ENCODE results near the gene ABLIM1.
A peak's percentile ranks its signal among the peaks of the same experiment; 100 is the strongest.

The ABLIM1 gene

DNA sequence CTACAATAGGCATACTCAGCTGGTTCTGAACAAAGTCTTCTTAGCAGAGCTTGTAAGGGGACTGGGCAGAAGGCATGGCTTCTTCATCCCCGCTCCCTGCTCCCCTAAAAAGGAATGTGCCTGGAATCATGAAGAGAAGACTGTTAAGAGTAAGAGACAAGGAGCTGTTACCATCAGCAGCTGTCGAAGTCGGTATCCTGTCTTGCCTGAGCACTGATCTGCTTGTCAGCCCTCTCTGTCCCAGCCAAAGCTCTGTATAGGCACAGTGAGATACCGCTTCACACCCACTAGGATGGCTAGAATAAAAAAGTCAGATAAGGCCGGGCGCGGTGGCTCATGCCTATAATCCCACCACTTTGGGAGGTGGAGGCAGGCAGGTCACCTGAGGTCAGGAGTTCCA is 2.4 kb downstream of the ABLIM1 start:
- Histone ChIP-seq H3K4me3 (ENCODE audit: severe bottlenecking) (no peak overlapping the region), H3K36me3 (ENCODE audit: low read depth) (no peaks in the 10 kb centered on the region), H3K27me3 (ENCODE audit: insufficient read depth, poor library complexity, severe bottlenecking) (no peaks in the 10 kb centered on the region), H3K4me1 (ENCODE audit: insufficient read depth, poor library complexity, severe bottlenecking) (no peaks in the 10 kb centered on the region), H3K9me3 (ENCODE audit: severe bottlenecking) (no peaks in the 10 kb centered on the region), H3K27ac (ENCODE audit: poor library complexity, severe bottlenecking) (no peak overlapping the region)
- no peak for DNase-seq (ENCODE audit: low spot score)
- ATAC-seq (ENCODE audit: low read depth) = no peak
- TF ChIP-seq, protein P1, sequence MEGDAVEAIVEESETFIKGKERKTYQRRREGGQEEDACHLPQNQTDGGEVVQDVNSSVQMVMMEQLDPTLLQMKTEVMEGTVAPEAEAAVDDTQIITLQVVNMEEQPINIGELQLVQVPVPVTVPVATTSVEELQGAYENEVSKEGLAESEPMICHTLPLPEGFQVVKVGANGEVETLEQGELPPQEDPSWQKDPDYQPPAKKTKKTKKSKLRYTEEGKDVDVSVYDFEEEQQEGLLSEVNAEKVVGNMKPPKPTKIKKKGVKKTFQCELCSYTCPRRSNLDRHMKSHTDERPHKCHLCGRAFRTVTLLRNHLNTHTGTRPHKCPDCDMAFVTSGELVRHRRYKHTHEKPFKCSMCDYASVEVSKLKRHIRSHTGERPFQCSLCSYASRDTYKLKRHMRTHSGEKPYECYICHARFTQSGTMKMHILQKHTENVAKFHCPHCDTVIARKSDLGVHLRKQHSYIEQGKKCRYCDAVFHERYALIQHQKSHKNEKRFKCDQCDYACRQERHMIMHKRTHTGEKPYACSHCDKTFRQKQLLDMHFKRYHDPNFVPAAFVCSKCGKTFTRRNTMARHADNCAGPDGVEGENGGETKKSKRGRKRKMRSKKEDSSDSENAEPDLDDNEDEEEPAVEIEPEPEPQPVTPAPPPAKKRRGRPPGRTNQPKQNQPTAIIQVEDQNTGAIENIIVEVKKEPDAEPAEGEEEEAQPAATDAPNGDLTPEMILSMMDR (IDR thresholded peaks at IDR 0.05; ENCODE audit: poor library complexity, severe bottlenecking) = no peak

DNA sequence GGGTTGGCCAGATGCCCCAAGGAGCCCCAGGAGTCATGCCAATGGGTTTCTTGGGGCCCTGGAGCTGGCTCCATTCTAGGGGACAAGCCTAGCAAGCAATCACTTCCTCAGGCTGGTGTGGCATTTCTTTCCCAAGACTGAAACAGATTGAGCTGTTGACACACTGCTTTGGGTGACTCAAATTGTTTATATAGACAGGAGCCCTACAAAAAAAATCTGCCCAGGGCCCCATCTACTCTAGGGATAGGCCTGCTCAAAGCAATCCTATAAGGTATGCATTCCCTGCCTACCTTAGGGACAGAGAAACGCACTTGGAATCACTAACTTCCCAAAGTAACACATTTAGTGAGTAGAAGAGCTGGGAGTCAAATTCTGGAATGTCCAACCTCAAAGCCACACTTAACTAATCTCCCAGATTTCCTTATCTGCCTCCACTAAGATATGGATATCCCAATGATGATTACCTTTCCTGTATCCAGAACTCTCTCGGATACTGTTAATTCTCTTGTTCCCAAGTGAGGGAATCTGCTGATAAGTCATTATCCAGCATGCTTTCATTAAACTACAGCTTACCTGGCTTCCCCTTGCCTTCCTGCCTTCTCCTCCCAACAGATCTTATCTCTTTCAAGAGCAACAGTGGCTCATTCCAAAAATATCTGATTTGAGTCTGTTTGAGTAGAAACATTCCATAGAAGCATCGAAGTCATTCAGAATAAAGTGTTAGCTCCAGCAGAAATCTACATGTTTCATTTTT is 3.1 kb downstream of the ABLIM1 start:
- Histone ChIP-seq H3K9me3 (ENCODE audit: severe bottlenecking) (no peaks in the 10 kb centered on the region), H3K4me1 (ENCODE audit: insufficient read depth, poor library complexity, severe bottlenecking) (no peaks in the 10 kb centered on the region), H3K4me3 (ENCODE audit: severe bottlenecking) (no peak overlapping the region), H3K27ac (ENCODE audit: poor library complexity, severe bottlenecking) (no peak overlapping the region), H3K36me3 (ENCODE audit: low read depth) (no peaks in the 10 kb centered on the region), H3K27me3 (ENCODE audit: insufficient read depth, poor library complexity, severe bottlenecking) (no peaks in the 10 kb centered on the region)
- 0 out of 3 replicates have a peak, but pooled peaks have one; percentile 31 for ATAC-seq (ENCODE audit: low read depth)
- DNase-seq (ENCODE audit: low spot score) = no peak
- TF ChIP-seq, protein P1 (IDR thresholded peaks at IDR 0.05; ENCODE audit: poor library complexity, severe bottlenecking) = no peak

- no peaks in the 10 kb centered on the region for H3K9me3 ChIP-seq (ENCODE audit: severe bottlenecking)
- no peaks in the 10 kb centered on the region for H3K36me3 ChIP-seq (ENCODE audit: low read depth)
- ATAC-seq (ENCODE audit: low read depth) = no peak
- DNase-seq (ENCODE audit: low spot score) = no peak
- no peaks in the 10 kb centered on the region for H3K27me3 ChIP-seq (ENCODE audit: insufficient read depth, poor library complexity, severe bottlenecking)
- TF ChIP-seq, protein P1 (IDR thresholded peaks at IDR 0.05; ENCODE audit: poor library complexity, severe bottlenecking) = no peak
- peaks cover 3% of the 10 kb centered on the region for H3K4me1 ChIP-seq (ENCODE audit: insufficient read depth, poor library complexity, severe bottlenecking)
- no peak overlapping the region for H3K27ac ChIP-seq (ENCODE audit: poor library complexity, severe bottlenecking)
- H3K4me3 ChIP-seq (ENCODE audit: severe bottlenecking) = no peak overlapping the region
Observed at GRCh38 chr10:114653926-114654325, 4.1 kb downstream of the ABLIM1 start.

- H3K9me3 ChIP-seq (ENCODE audit: severe bottlenecking) = no peaks in the 10 kb centered on the region
- H3K4me1 ChIP-seq (ENCODE audit: insufficient read depth, poor library complexity, severe bottlenecking) = peaks cover 14% of the 10 kb centered on the region
- TF ChIP-seq, protein P1 (IDR thresholded peaks at IDR 0.05; ENCODE audit: poor library complexity, severe bottlenecking) = no peak
Observed at GRCh38 chr10:114652402-114653368, 5.4 kb downstream of the ABLIM1 start.

More at GRCh38 chr10:114652402-114653368, 5.4 kb downstream of the ABLIM1 start:
- H3K27me3 ChIP-seq (ENCODE audit: insufficient read depth, poor library complexity, severe bottlenecking) = no peaks in the 10 kb centered on the region
- H3K4me3 ChIP-seq (ENCODE audit: severe bottlenecking) = no peak overlapping the region
- no peak for ATAC-seq (ENCODE audit: low read depth)
- DNase-seq (ENCODE audit: low spot score) = no peak
- H3K27ac ChIP-seq (ENCODE audit: poor library complexity, severe bottlenecking) = no peak overlapping the region
- no peaks in the 10 kb centered on the region for H3K36me3 ChIP-seq (ENCODE audit: low read depth)

All from RWPE2 (cell line).